T-helper 2 cell treated with Interferon-gamma antibody and Interleukin-4, amounts not matched to agents 100 ng/mL and 5 ng/mL, for 36 hours (primary cell): ENCODE results near the gene HES2. TPM values are rescaled to one million over a fixed set of nuclear protein-coding genes. Genes with fewer than 3 reads are reported as not detected.
"Not testable (repeated sequence)": the region's sequence is repeated elsewhere in the genome, so short reads cannot be mapped to it uniquely, and the experiment has no call there.

ENCODE experiments used
- intact Hi-C: fragments of 100-400 bp; cut with micrococcal nuclease; formaldehyde crosslinking; loops from one replicate; pipeline ENCODE4 v1.15.1; 2023
- total RNA-seq: library from RNA; stranded (reverse); gene quantifications from 2 replicates; pipeline ENCODE4 v1.2.3, GENCODE V29; 2022

Gene HES2
- total RNA-seq, 1 donor from 2014 or later = 0.93 TPM

DNA sequence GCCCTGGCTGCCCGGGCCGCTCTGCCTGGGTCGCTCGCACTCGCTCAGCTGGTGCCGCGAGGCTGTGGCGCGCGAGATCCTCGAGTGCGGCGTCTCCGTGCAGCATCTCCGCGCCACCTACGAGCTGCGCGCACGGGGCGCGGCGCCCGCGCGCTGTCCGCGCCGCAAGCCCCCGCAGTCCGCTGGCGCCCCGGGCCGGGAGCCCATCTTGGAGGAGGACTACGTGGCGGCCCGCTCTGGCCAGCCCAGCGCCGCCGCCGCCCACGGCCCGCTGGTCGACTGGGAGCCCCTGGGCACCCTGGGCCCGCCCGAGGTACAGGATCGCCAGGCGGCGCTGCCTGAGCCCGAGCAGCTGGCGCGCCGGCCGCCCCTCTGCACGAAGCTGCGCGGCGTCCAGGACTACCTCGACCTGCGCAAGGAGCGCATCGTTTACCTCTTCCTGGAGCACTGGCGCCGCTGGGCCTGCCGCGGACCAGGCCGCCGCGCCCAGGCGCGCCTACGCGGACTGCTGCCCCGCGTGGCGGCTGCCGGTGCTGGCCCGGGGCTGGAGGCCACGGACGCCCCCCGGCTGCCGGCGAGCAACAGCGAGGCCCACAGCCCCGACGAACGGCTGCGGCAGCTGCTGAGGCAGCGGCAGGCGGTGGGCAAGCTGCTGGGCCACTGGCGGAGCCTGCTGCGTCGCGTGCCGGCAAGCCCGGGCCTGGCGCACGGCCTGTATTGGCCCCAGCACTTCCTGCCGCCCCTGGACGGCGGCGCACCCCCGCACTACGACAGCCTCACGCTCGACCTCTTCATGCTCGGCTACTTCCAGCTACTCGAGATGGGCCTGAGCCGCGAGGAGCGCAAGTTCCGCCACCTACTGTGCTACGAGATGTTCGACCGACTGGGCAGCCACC is 35.4 kb upstream of the HES2 start:
- intact Hi-C loops = loop anchor here (5.0 kb wide), 1 partner anchor 33 kb away; the partner anchor contains the start of gene ESPN

DNA sequence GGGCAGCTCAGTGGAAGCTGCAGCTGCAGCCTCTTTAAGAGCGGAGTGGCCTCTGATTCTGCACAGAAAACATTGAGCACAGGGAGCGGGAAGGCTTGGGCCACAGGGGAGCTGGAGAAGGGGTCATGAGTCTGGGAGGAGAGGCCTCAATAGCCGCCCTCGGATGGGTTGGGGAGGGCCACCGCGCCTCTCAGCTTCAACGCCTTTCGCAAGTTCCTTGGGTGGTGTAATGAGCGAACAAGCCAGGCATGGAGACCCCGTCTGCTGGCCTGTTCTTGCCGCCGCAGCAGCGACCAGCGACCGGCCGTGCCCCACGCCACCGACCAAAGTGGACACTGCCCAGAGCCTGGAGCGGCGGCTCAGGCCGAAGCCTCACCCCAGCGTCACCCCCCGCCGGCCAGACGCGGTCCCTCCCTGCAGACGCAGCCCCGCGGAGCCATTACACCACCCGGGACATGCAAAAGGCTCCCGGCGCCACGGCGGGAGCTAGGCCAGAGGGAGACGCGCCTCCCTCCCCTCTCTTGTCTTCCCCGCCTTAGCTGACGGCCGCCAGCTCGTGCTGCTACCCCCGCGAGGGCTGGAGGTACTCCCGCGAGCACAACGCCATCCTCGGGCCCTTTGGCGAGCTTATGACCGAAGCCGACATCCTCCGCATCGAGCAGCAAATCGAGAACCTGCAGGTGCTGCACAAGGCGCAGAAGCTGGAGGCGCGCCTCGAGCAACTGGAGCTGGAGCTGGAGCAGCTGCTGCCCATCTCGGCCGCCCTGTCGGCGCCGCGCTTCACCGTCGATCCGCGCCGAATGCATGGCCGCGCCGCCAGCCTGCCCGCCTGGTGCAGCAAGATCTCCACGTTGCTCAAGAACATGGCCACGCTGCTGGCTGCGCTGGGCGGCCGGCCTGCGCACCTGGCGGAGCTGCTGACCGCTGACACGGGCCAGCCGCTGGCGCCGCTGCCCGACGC is 34.5 kb upstream of the HES2 start:
- intact Hi-C loops = not testable (repeated sequence)

DNA sequence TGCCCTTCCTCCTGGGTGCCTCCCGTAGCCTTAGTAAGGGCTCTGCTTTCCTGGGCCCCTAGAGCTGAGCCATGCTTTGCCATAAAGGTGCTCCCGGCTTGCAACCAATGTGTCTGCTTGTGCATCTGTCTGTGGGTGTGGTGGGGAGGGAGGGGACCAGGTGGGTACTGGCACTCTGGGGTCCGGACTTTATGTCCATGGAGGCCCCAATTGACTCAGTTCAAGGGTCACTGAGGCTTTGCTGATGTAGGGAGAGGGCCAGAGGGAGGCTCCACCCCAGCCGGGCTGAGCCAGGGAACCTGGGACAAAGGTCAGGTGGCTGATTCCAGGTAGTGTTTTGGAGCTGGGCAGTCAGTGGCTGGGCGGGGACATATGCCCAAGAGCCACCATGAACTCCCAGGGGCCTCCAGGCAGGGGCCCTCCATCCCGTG is 31.2 kb upstream of the HES2 start:
- intact Hi-C loops = no loop called here

DNA sequence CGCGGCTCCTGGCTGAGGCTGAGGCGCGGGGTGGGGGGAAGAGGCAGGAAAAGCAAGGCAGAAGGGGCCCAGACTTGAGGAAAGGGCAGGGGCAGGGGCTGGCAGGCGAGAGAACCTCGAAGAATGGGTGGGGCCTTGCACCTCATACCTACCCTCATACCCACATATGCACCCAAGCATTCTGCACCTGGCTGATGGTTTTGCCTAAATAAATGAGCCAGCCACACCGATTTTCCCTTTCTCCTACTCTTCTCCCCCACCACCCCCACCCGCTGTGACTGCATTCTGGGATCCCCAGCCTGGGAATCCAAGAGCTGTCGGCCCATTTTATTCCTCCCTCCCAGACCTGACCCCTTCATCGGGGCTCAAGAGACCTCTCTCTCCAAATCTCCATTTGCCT is 30.8 kb upstream of the HES2 start:
- intact Hi-C loops = not testable (repeated sequence)

DNA sequence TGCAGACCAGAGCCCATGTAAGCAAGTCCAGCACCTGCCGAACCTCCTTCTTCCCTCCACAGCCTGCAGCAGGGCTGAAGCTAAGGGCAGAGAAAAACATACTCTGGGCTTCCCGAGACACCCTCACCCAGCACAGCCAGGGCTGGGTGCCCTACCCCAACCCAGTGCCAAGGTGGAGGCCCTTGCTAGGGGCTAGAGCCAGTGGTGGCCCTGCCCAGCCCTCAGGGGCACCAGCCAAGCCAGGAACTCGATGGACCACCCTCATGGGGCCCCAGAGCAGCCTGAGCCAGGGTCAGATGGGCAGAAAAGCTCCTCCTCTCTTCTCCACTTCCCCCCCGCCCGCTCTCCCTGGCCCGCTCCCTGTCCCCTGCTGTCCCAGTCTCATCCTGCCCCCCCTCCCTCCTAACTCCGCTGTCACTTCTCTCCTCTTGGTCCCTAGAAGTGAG is 30.3 kb upstream of the HES2 start:
- intact Hi-C loops = no loop called here

DNA sequence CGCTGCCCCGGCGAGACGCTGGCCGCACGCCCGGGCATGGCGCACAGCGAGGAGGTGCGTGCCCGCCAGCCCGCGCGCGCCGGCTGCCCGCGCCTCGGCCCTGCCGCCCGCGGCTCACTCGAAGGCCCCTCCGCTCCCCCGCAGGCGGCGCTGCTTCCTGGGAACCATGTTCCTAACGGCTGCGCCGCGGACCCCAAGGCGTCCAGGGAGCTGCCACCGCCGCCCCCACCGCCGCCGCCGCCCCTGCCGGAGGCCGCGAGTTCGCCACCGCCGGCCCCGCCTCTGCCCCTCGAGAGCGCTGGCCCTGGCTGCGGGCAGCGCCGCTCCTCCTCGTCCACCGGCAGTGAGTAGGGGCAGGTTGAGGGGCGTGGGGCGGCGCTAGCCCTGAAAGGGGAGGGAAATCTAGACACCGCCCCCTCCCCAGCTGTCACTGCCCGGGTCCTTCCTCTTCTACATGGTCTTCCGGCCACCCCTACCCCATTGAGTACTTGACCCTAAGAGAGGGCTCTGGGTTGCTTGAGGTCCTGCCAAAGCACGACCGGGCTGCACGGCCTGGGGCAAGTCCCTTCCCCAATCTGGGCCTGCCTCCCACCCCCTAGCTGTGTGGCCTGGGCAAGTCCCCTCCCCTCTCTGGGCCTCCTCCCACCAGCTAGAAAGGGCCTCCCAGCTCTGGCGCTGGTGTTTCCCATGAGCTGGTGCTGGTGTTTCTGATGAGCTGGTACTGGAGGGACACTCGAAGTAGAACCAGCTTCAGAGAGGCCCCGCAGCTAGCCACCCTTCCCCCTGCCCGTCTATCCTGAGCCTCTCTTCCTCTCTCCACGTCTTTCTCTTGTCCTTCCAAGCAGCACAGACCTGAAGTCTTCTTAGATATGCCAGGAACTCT is 29.3 kb upstream of the HES2 start:
- intact Hi-C loops = no loop called here

DNA sequence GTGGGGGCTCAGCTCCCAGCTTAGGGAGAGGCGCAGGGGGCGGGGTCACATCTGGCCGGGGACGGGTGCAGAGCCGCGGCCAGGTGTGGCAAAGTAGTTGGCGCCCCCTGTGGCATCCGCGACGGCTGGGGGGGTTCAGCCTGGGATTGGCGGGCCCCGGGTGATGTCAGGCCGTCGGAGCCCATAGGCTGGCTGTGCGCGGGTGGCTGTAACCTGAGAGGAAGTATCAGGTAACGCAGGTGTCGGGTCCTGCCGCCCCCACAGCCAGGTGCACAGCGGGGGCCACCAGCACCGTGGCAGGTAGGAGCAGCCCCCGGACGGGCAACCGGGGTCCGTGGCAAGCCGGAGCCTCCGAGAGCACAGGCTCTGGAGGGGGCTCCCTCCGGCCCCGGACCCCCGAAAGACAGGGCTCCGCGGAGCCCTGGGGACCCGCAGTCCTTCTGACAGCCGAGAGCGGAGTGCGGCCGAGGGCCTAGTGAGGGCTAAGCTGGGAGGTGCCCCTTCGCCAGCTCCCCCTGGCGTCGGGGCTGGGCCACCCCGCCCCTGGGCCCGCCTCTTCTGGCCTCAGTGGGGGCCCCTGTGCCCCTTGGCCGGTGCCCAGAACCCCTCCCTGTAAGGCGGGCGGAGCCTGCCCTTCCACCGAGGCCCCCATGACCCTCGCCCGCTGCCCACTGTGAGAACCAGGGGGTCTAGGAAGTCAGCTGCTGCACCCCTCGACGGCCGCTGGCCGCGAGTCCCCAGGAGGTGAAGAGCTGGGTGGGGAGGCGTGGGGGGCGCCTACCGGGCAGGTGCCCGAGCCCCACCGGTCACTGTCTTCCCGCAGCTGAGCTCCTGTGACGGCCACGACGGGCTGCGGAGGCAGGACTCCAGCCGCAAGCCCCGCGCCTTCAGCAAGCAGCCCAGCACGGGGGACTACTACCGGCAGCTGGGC is 28.4 kb upstream of the HES2 start:
- intact Hi-C loops = no loop called here

DNA sequence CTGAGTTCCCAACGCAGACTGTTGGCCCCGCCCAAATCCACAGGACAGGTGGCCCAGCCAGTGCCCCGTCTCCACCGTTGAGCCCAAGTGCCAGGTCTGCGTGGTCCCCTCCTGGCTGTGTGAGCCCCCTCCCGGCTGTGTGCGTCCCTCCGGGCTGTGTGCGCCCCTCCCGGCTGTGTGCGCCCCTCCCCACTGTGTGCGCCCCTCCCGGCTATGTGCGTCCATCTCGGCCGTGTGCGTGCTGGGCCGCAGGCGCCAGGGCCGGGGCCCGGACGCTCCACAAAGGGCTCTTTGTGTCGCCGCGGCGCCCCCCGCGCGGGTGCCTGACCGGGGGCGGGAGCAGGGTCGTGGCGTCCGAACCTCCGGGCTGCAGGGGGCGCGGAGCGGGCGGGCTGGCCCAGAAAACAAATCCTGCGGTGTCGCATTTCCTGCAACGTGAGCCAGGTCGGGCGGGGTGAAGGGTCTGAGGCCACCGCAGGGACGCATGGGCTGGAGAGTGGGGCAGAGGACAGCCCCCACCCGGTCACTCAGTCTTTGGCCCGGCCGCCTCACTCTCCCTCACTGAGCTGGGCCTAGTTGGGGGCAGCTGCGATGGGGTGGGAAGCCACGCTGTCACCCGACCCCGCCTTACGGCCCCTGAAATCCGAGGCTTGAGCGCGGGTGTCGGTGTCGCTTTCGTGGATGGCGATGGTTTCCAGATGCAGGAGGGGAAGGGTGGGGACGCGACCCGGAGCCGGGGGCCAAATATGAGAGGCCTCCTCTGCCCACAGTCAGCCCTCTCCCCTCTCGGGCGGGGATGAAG is 27.5 kb upstream of the HES2 start:
- intact Hi-C loops = no loop called here

DNA sequence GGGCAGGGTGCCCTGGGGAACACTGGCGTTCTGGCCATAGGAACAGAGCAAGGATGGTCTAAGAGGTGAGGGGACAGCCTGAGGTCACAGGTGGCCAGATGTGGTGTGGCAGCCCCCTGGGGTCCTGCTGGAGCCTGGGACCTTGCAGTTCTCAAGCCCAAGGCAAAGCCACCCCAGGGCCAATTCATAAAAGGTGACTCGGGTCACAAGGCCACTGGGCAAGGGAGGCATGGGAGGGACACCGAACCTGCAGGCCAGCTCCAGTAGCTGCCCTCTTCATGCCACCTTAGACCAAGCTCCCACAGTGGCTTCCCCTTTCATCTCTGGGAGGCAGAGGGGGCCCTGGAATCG is 26.9 kb upstream of the HES2 start:
- intact Hi-C loops = no loop called here

DNA sequence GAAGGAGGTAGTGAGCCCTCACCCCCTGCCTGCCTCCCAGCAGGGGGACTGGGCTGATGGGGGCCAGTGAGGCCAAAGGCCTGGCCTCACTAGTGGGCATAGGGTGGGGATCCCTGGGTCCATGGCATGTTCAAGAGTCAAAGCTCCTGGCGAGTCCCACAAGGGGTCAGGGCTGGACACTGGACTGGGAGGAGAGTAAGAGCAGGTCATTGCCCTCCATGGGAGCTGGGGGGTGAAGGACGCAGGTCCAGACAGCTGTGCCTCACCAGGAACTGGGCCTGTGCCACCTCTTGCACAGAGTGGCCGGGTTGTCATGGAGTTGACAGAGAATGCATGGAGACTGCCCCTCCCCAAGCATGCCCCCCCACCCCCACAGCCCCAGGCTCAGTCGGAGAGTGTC is 26.2 kb upstream of the HES2 start:
- intact Hi-C loops = loop anchor here (1.0 kb wide), 2 partner anchors 18 to 29 kb away; no protein-coding TSS in a partner anchor

DNA sequence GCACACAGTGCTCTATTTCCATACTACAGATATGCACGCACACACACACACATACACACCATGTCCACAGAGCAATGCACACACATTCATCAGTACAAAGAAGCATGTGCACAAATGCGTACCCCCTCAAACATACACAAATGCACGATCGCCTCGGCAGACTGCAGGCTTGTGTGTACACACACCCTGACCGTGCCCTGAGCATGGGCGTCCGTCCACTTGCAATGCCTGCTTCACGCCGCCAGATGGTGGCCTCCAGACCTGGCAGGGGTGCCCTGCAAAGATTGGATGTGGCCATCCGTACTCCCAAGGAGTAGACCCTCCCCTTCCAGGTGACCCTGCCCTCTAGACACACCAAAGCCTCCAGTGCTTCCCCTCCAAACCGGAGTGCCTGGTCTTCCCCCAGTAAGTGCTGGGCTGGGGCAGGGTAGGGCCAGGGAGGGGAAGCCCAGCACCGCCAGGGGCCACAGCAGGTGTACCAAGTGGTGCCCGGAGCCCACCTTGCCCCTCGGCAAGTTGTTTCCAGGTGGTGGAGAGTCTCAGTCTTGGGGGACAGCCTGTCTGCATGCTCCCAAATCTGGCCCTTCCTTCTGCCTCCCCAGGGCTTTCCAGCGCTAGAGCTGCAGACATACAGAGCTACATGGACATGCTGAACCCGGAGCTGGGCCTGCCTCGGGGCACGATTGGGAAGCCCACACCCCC is 25.5 kb upstream of the HES2 start:
- intact Hi-C loops = loop anchor here (1.0 kb wide), 2 partner anchors 19 to 30 kb away; no protein-coding TSS in a partner anchor

DNA sequence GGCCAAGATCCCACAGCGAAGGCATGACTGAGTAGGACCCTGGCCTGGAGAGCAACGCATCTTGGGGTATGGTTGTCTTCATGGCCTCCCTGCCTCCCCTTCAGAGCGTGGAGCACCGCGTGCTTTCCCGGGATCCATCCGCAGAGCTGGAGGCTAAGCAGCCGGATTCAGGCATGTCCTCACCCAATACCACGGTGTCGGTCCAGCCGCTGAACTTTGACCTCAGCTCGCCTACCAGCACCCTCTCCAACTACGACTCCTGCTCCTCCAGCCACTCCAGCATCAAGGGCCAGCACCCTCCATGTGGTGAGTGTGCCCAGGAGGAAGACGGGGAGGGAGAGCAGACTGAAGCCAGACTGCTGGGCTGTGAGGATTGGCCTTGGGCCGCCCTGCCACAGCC is 24.7 kb upstream of the HES2 start:
- intact Hi-C loops = no loop called here

DNA sequence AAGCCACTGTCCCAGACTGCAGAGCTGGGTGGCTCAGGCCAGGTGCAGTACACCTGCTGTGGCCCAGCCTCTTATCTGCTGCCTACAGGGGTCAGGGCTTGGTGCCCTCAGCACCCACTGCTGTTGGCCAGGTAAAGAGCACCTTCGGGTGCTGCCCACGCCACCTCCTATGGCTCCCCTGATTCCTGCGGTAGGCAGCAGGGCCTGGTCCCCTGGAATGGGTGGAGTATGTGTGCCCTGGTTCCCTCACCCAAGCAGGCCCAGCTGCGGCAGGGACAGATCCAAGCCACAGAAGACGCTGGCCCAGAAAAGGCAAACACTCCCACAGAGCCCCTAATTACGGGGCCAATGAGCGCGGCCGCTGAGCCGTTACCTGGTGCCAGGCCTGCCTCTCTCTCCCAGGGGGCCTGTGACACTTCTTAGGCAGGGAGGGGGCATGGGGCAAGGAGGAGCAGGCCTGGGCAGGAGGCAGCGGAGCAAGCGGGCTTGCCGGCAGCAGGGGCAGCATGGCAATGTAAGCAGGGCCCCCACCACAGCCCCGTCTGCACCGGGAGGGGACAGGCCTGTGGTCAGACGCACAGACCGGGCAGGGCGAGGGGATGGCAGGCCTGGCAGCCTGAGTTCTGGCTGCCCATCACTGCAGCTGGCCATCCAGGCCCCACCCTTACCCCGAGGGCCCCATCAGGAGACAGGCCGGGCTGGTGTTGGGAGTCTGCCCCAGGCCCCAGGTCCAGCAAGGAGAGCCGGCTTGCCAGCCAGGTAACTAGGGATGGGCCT is 23.8 kb upstream of the HES2 start:
- intact Hi-C loops = no loop called here

DNA sequence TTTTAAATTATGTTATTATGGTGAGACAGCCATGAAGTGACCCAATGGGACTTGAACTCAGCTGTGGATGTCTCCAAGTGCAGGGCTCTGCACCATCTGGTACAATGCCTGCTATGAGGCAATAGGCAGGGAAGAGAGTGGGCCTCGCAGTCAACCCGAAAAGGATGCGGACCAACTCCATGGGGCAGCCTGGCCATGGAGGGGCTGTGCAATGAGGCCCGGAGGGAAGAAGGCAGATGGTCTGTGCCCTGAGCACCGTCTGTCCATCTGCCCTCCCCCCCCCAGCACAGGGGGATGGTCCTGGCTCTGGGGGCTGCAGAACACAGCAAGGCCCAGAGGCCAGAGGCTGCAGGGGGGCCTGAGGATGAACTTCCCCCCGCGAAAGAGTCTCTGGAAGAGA is 21.9 kb upstream of the HES2 start:
- intact Hi-C loops = loop anchor here (2.0 kb wide), 1 partner anchor 25 kb away; the partner anchor contains the start of gene TNFRSF25

DNA sequence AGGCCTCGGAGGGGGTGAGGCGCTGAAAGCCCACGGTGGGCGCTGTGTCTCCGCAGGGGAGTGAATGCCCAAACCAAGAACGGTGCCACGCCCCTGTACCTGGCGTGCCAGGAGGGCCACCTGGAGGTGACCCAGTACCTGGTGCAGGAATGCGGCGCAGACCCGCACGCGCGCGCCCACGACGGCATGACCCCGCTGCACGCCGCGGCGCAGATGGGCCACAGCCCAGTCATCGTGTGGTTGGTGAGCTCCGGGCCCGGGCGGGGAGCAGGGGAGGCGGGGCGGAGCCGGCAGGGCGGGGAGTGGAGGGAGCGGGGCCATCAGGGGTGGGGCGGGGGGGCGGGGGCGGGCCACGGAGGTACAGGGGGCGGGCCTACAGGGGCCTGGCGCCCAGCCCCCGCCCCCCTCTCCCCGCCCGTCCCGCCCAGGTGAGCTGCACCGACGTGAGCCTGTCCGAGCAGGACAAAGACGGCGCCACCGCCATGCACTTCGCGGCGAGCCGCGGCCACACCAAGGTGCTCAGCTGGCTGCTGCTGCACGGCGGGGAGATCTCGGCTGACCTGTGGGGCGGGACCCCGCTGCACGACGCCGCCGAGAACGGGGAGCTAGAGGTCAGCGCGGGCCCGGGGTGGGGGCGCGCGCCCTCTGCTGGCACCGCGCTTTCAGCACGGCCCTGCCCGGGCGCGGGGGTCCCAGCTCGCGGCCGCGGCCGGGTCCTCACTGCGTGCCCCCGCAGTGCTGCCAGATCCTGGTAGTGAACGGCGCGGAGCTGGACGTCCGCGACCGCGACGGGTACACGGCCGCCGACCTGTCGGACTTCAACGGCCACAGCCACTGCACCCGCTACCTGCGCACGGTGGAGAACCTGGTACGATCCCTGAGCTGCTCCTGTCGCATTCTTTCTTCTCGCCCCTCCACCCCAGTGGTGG is 20.7 kb upstream of the HES2 start:
- intact Hi-C loops = loop anchor here (2.0 kb wide), 1 partner anchor 26 kb away; the partner anchor contains the start of gene TNFRSF25

DNA sequence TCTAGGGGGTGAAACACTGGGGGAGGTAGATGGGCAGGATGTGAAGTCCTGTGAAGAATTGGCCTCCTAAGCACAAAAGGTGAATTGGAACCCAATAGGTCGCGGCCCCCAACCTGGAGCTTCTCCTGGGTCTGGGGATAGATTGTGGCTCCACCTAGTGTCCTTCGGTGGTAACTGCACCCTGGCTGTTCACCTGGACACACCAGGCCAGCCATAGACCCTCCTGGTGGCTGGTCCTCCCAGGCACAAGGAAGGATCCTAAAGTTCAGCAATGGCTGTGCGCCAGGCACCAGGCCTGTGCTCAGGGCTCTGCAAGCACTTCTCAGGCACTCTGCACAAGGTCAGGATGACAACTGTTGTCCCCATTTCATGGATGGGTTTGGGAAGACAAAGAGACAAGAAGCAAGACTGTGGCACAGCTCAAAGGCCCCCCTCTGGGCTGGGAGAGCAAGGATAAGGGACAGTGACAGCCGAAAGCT is 18.4 kb upstream of the HES2 start:
- intact Hi-C loops = loop anchor here (1.0 to 2.0 kb wide), 2 partner anchors 15 to 192 kb away; no protein-coding TSS in a partner anchor
